Mesothelial cell of epicardium (in vitro differentiated cells): Measurements from ENCODE around the gene PIP5KL1. TPM values are rescaled to one million over a fixed set of nuclear protein-coding genes. Genes with fewer than 3 reads are reported as not detected.

Experiments
- DNase-seq, 2 experiments: peaks; one replicate each; pipeline ENCODE4 v3.0.0; 2021; ENCODE audit warnings: low spot score in 2 of 2; ENCODE audit not compliant: unreplicated experiment in 2 of 2
- H3K27ac Mint-ChIP-seq: 2 replicates; pipeline ENCODE4 v1.8.0; 2021; ENCODE audit warnings: mixed read lengths
- H3K27me3 Mint-ChIP-seq: 2 replicates; pipeline ENCODE4 v1.8.0; 2021; ENCODE audit warnings: low read depth, mixed read lengths
- H3K36me3 Mint-ChIP-seq: 2 replicates; pipeline ENCODE4 v1.8.0; 2021; ENCODE audit warnings: mixed read lengths
- H3K4me1 Mint-ChIP-seq: 2 replicates; pipeline ENCODE4 v1.8.0; 2021; ENCODE audit warnings: mixed read lengths
- H3K4me3 Mint-ChIP-seq: 2 replicates; pipeline ENCODE4 v1.8.0; 2021; ENCODE audit warnings: mild to moderate bottlenecking, moderate library complexity, mixed read lengths
- H3K9me3 Mint-ChIP-seq: 2 replicates; pipeline ENCODE4 v1.8.0; 2021; ENCODE audit warnings: mixed read lengths
- CTCF ChIP-seq: fragments of 200-600 bp; sonication (generic); IDR thresholded peaks from one replicate; pipeline ENCODE4 v1.5.0; 2021; ENCODE audit warnings: antibody characterized with exemption; ENCODE audit not compliant: unreplicated experiment
- total RNA-seq: library from RNA; stranded (reverse); gene quantifications from 3 replicates; pipeline ENCODE4 v1.2.1, GENCODE V29; 2021

The PIP5KL1 gene
- total RNA-seq, 1 donor from 2014 or later, result 8.2 TPM

- no peak for TF ChIP-seq CTCF
- DNase-seq, result no peak
- peaks cover 79% of the 10 kb centered on the region for H3K4me1 Mint-ChIP-seq
- no peak overlapping the region for H3K4me3 Mint-ChIP-seq
- no peaks in the 10 kb centered on the region for H3K36me3 Mint-ChIP-seq
- peak overlapping the region; percentile 72 for H3K27ac Mint-ChIP-seq
- no peaks in the 10 kb centered on the region for H3K9me3 Mint-ChIP-seq
- no peaks in the 10 kb centered on the region for H3K27me3 Mint-ChIP-seq
Observed at GRCh38 chr9:127973169-127974000, 42.8 kb upstream of the PIP5KL1 start.

GRCh38 chr9:127972236-127972871 lies 41.8 kb upstream of the PIP5KL1 start:
- Mint-ChIP-seq H3K4me3 (no peak overlapping the region), H3K36me3 (no peaks in the 10 kb centered on the region), H3K4me1 (peaks cover 80% of the 10 kb centered on the region), H3K27me3 (no peaks in the 10 kb centered on the region), H3K9me3 (no peaks in the 10 kb centered on the region), H3K27ac (peak overlapping the region; percentile 37)
- DNase-seq, result no peak
- no peak for TF ChIP-seq CTCF

- no peaks in the 10 kb centered on the region for H3K36me3 Mint-ChIP-seq
- H3K4me3 Mint-ChIP-seq, result no peak overlapping the region
- no peaks in the 10 kb centered on the region for H3K27me3 Mint-ChIP-seq
- no peak for TF ChIP-seq CTCF
- H3K9me3 Mint-ChIP-seq, result no peaks in the 10 kb centered on the region
- peaks cover 82% of the 10 kb centered on the region for H3K4me1 Mint-ChIP-seq
- peak overlapping the region; percentile 87 for H3K27ac Mint-ChIP-seq
- DNase-seq, result no peak
Observed at GRCh38 chr9:127971357-127972235, 41.0 kb upstream of the PIP5KL1 start.

GRCh38 chr9:127970401-127971313 lies 40.1 kb upstream of the PIP5KL1 start:
- Mint-ChIP-seq H3K27ac (peak overlapping the region; percentile 87), H3K9me3 (no peaks in the 10 kb centered on the region), H3K36me3 (no peaks in the 10 kb centered on the region), H3K4me1 (peaks cover 82% of the 10 kb centered on the region), H3K27me3 (no peaks in the 10 kb centered on the region), H3K4me3 (peak overlapping the region; percentile 15)
- TF ChIP-seq CTCF, result no peak
- no peak for DNase-seq
